Endodermal cell (in vitro differentiated cells): ENCODE data around the gene FANCB. TPM values are rescaled to one million over a fixed set of nuclear protein-coding genes. Genes with fewer than 3 reads are reported as not detected.

ENCODE experiments used
- DNase-seq: peaks from one replicate; pipeline ENCODE4 v3.0.0-alpha.2; 2017
- H3K27ac ChIP-seq: 2 replicates; pipeline ENCODE4 v1.5.1; 2013; ENCODE audit warnings: mild to moderate bottlenecking, low read depth, low read length, moderate library complexity
- H3K27me3 ChIP-seq: 2 replicates; pipeline ENCODE4 v1.6.1; 2013; ENCODE audit warnings: mild to moderate bottlenecking, low read length, moderate library complexity; ENCODE audit not compliant: insufficient read depth, control insufficient read depth, poor library complexity, severe bottlenecking
- H3K36me3 ChIP-seq: 2 replicates; pipeline ENCODE4 v1.7.0; 2013; ENCODE audit warnings: mild to moderate bottlenecking, low read length, moderate library complexity; ENCODE audit not compliant: control insufficient read depth, insufficient read depth
- H3K4me1 ChIP-seq: one replicate; pipeline ENCODE4 v1.7.0; 2013; ENCODE audit warnings: low read length; ENCODE audit not compliant: control insufficient read depth, insufficient read depth
- H3K4me3 ChIP-seq: 2 replicates; pipeline ENCODE4 v1.5.1; 2013; ENCODE audit warnings: mild to moderate bottlenecking, low read length, moderate library complexity
- H3K9ac ChIP-seq: 2 replicates; pipeline ENCODE4 v1.6.1; 2013; ENCODE audit warnings: mild to moderate bottlenecking, low read length, moderate library complexity; ENCODE audit not compliant: poor library complexity, severe bottlenecking; ENCODE audit errors: extremely low read depth
- H3K9me3 ChIP-seq: 2 replicates; pipeline ENCODE4 v1.6.1; 2013; ENCODE audit warnings: mild to moderate bottlenecking, low read length, moderate library complexity; ENCODE audit not compliant: control insufficient read depth
- H3K27ac Mint-ChIP-seq: 2 replicates; pipeline ENCODE4 v1.8.0; 2020; ENCODE audit warnings: mixed read lengths
- H3K27me3 Mint-ChIP-seq: 2 replicates; pipeline ENCODE4 v1.8.0; 2021; ENCODE audit warnings: mild to moderate bottlenecking, mixed read lengths; ENCODE audit not compliant: insufficient read depth
- H3K36me3 Mint-ChIP-seq: 2 replicates; pipeline ENCODE4 v1.8.0; 2020; ENCODE audit warnings: low read depth, mixed read lengths
- H3K4me1 Mint-ChIP-seq: 2 replicates; pipeline ENCODE4 v1.8.0; 2020; ENCODE audit warnings: mixed read lengths
- H3K4me3 Mint-ChIP-seq: 2 replicates; pipeline ENCODE4 v1.8.0; 2020; ENCODE audit warnings: mild to moderate bottlenecking, moderate library complexity, mixed read lengths
- H3K9me3 Mint-ChIP-seq: 2 replicates; pipeline ENCODE4 v1.8.0; 2020; ENCODE audit warnings: mild to moderate bottlenecking, mixed read lengths
- CTCF ChIP-seq: fragments of 200-600 bp; sonication (generic); conservative IDR thresholded peaks from 2 replicates; pipeline ENCODE4 v1.5.0; 2021; ENCODE audit warnings: antibody characterized with exemption, mild to moderate bottlenecking
- WGBS, 2 experiments: methylation state at CpG; one replicate each; pipeline versions ENCODE4 v1.1.5 to v1.1.7; 2013; ENCODE audit warnings: missing lambda C conversion rate in 2 of 2, mixed read lengths in 1 of 2; ENCODE audit not compliant: insufficient coverage in 1 of 2, insufficient read length in 1 of 2; 5-methylcytosine and 5-hydroxymethylcytosine counted together
- total RNA-seq, 2 donors: library from RNA; stranded (reverse); fragmentation: NEBNext Ultra II Directional in 1 of 2; extraction: Animal tissue kit (Norgen Biotek cat#: 25700) in 1 of 2; gene quantifications; 2 replicates in 1 of 2; 3 replicates in 1 of 2; pipeline ENCODE4 v1.2.1, GENCODE V29; 2021

FANCB gene
- total RNA-seq, 2 donors from 2014 or later = 12.8 to 15.2 TPM

- H3K36me3 Mint-ChIP-seq = no peaks in the 10 kb centered on the region
- H3K4me1 ChIP-seq = no peaks in the 10 kb centered on the region
- no peak for DNase-seq
- no peak overlapping the region for H3K27ac ChIP-seq
- no peak overlapping the region for H3K4me3 ChIP-seq
- no peaks in the 10 kb centered on the region for H3K36me3 ChIP-seq
- no peaks in the 10 kb centered on the region for H3K9me3 ChIP-seq
- no peaks in the 10 kb centered on the region for H3K27me3 Mint-ChIP-seq
- no peak overlapping the region for H3K27ac Mint-ChIP-seq
- H3K27me3 ChIP-seq = no peaks in the 10 kb centered on the region
- peaks cover 61% of the 10 kb centered on the region for H3K9me3 Mint-ChIP-seq
- no peak overlapping the region for H3K9ac ChIP-seq
- TF ChIP-seq CTCF = no peak
- H3K4me1 Mint-ChIP-seq = no peaks in the 10 kb centered on the region
- WGBS, 2 experiments = 96% methylated on average over 3 of the region's 3 CpGs; no CpG with 5 or more reads in 1 of the 2 experiments
- H3K4me3 Mint-ChIP-seq = no peak overlapping the region
Measured at GRCh38 chrX:14798805-14799397, 74.0 kb downstream of the FANCB start.

Other genes starting within 250 kb of the FANCB start
- 10 to 100 TPM; 10.8 to 17.6 TPM for gene MOSPD2, start 352 bp upstream of the FANCB start, total RNA-seq